T-helper 9 cell (primary cell): ENCODE data around the gene OR10AD1.
"Not testable (repeated sequence)": the region's sequence is repeated elsewhere in the genome, so short reads cannot be mapped to it uniquely, and the experiment has no call there.

Experiments
- DNase-seq: peaks from one replicate; pipeline ENCODE4 v3.0.0-alpha.2; 2020
- total RNA-seq, 2 donors: gene quantifications; one replicate each; lab custom pipeline; 2026; lab: John Stamatoyannopoulos, UW

The OR10AD1 gene, protein sequence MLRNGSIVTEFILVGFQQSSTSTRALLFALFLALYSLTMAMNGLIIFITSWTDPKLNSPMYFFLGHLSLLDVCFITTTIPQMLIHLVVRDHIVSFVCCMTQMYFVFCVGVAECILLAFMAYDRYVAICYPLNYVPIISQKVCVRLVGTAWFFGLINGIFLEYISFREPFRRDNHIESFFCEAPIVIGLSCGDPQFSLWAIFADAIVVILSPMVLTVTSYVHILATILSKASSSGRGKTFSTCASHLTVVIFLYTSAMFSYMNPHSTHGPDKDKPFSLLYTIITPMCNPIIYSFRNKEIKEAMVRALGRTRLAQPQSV
- 0 reads per million in 2 donors for total RNA-seq

DNA sequence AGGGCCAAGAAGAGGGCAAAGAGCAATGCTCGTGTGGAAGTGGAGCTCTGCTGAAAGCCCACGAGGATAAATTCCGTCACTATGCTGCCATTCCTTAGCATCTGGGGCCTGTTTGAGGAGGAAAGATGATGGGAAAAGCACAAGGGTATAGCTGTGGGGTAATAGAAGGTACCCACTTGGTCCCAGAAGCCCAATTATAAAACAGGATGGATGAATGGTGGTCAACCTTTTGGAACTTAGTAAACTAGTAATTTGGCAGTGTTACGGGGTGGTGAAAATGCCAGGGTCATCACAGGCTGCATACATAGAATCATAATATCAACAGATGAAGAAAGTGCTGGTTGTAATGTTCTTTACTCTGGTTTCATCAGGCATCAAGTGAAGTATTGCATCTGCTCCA is at the start of gene OR10AD1:
OR10AD1 (minus strand) TSS at position 101 of the 400 bp plus-strand sequence; CDS start at position 101, 0 bp downstream.
- no peak for DNase-seq

DNA sequence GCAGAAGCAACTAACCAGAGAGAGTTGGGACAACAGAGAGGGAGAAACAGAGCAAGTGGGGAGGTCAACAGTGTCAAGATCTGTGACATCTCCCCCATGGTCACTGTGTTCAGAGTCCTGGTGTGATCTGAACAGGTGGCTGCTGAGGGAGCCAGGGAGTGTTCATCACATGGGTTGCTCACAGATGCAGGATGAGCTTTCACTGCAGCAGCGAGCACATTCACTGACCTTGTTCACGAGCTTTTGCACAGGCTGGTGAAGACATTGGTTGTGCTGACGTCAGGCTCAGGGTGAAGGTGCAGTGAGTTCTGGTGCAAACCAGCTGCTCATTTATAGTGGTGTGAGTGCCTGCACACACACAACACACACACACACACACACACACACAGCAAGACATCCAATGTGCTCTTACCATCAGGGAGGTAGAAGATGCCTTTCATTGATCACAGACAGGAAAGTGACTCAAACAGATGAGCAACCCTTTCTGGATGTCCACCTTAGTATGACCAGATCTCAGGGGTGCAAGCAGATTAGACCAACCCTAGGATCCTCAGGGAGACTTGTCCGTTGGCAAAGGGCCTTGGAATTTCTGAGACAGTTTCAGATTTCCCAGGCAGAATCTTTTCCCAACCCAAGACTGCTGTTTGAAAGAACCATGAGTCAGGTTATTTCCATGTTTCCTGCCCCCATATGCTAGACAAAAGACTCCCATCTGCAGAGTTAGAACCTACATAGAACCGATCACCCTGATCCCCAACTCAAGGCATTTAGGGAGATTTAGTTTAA is 44.3 kb upstream of the OR10AD1 start:
- DNase-seq = no peak

DNA sequence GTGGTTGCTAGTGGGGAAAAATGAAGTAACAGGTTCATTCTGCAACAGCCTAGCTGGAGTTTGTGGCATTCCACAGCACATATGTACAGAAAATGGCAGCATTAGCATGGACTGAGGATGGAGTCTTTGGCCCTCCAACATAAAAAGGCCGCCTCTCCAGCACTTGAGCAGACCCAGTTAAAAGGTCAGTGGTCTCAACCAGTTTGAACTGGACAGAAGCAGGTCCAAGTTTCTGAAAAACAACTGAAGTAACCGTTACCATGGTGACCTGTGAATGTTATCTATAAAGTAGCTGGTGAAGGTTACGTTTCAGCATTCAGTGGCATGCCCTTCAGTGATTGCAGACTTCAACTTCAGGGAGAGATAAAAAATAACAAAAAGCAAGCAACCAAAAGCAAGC is 34.1 kb upstream of the OR10AD1 start:
- DNase-seq = no peak

DNA sequence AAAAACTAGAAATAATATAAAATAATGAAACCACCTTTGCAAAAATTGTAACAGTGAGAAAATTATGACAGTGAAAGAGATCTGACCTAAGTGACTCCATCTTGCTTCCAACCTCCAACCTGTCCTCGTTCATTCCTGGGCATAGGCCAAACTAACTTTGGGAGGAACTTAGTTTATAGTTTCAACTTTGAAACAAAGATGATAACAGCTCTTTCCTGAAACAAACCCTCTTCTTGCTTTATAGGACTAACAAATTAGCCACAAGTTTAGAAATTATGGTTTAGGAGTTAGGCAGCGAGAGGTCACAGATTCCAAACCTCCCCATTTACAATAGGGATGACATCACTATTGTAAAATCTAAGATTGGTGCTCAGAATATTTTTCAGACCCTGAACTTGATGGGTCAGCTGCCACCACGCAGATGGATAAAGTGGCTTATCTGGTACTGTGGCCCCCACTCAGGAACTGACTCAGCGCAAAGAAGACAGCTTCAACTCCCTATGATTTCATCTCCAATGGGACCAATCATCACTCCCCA is 32.8 kb upstream of the OR10AD1 start:
- no peak for DNase-seq

DNA sequence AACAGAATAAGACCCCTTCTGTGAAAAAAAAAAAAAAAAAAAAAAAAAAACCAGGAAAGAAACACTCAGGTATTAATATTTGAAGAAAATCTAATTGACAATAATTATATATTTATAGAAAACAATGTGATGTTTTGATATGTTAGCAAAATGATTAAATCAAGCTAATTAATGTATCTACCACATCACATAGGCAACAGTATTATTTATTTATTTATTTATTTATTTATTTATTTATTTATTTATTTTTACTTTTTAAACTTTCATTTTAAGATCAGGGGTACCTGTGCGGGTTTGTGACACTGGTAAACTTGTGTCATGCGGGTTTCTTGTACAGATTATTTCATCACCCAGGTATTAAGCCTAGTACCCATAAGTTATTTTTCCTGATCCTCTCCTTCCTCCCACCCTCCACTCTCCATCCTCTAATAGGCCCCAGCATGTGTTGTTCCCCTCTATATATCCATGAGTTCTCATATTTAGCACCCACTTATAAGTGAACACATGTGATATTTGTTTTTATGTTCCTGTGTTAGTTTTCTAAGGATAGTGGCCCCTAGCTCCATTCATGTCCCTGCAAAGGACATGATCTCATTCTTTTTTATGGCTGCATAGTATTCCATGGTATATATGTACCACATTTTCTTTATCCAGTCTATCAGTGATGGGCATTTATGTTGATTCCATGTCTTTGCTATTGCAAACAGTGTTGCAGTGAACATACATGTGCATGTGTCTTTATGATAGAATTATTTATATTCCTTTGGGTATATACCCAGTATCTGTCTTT is 28.3 kb upstream of the OR10AD1 start:
- DNase-seq = not testable (repeated sequence)

DNA sequence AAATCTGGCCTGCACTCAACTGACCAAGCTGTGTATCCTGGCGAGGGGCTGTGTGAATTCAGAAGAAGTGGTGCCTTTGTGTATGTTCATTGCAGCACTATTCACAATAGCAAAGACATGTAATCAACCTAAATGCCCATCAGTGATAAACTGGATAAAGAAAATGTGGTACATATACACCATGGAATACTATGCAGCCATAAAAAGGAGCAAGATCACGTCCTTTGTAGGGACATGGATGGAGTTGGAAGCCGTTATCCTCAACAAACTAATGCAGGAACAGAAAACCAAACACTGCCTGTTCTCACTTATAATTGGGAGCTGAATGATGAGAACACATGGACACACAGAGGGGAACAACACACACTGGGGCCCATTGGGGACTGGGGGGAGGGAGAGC is 21.4 kb upstream of the OR10AD1 start:
- DNase-seq = not testable (repeated sequence)

DNA sequence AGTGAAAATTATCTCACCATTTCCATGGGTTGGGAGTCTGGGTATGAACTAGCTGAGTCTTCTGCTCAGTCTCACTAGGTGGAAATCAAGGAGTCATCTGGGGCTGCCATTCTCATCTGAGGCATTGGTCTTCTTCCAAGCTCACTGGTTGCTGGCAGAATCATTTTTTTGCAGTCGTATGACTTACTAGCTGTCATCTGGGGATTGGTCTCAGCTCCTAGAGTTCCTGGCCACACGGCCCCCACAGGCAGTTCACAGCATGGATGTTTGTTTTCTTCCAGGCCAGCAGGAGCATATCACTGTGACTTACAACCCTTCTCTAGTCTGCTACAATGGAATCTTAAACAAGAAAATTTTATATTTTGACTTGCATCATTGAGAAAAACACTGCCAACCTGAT is 18.6 kb upstream of the OR10AD1 start:
- DNase-seq = no peak

DNA sequence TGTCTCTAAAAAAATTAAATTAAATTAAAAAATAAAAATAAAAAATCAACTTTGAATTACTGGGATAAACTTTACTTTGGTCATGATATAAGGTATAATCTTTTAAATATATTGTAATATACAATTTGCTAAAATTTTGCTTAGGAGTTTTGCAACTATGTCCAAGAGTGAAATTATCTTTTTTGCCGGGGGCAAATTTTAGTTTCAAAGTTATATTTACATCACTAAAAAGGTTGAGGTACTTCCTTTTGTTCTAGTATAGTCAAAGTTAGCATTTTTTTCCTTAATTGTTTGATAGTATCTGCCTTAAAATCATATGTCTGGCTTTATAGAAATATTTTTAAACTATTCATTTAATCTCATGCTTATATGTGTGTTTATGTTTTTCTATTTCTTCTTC is 17.6 kb upstream of the OR10AD1 start:
- DNase-seq = no peak

DNA sequence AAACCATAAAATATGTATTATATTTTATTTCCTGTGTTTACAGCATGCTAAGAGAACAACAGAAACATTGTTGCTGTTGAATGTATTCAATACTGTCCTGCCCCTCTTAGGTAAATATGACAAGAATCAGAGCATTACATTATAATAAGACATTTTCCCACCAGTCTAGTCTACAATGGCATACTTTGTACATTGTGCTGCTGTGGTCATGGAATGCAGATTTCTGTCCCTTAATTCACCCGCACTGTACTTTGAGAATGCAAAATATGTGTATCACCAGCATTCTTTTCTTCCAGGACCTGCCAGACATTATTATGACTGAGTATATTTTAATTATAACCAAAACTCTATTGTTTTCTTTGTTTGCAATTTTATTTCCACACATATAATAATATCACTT is 16.5 kb upstream of the OR10AD1 start:
- no peak for DNase-seq

DNA sequence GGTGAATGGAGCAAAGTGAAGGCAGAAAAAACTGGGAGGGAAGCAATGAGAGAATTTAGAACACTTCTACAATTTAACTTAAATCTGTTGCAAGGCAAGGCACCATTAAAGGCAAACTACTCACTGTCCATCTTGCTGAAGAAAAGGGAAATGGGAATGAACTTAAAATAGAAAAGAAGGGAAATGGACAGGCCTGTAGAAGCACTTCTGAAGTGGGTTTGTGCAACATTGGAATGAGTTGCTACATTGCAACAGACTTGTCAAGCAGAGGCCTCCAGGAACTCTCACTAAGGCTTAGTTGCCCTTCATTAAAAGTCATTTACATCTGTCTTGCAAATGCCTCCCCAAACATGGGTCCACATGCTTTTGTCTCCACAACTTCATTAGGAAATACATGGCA is 13.7 kb upstream of the OR10AD1 start:
- no peak for DNase-seq

DNA sequence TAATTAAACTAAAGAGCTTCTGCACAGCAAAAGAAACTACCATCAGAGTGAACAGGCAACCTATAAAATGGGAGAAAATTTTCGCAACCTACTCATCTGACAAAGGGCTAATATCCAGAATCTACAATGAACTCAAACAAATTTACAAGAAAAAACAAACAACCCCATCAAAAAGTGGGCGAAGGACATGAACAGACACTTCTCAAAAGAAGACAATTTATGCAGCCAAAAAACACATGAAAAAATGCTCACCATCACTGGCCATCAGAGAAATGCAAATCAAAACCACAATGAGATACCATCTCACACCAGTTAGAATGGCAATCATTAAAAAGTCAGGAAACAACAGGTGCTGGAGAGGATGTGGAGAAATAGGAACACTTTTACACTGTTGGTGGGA is 6.4 kb upstream of the OR10AD1 start:
- not testable (repeated sequence) for DNase-seq

DNA sequence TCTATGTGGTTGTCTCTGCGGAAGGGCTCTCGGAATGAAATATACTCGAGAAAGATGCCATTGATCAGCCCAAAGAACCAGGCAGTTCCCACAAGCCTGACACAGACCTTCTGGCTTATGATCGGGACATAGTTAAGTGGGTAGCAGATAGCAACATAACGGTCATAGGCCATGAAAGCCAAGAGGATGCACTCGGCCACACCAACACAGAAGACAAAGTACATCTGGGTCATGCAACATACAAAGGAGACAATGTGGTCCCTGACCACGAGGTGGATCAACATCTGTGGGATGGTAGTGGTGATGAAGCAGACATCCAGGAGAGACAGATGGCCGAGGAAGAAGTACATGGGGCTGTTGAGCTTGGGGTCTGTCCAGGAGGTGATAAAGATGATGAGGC is 326 bp downstream of the OR10AD1 start:
- DNase-seq = no peak

DNA sequence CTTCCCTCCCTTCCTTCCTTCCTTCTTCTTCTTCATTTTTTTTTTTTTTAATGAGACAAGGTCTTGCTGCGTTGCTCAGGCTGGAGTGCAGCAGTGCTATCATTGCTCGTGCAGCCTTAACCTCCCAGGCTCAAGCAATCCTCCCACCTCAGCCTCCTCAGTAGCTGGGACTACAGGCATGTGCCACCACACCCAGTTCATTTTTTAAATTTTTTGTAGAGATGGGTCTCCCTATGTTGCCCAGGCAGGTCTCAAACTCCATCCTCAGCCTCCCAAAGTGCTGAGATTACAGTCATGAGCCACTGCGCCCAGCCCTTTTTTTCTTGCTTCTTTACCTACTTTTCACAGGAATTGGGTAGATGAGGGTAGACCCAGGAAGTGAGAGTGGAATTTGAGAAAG is 1.6 kb downstream of the OR10AD1 start:
- DNase-seq = no peak

DNA sequence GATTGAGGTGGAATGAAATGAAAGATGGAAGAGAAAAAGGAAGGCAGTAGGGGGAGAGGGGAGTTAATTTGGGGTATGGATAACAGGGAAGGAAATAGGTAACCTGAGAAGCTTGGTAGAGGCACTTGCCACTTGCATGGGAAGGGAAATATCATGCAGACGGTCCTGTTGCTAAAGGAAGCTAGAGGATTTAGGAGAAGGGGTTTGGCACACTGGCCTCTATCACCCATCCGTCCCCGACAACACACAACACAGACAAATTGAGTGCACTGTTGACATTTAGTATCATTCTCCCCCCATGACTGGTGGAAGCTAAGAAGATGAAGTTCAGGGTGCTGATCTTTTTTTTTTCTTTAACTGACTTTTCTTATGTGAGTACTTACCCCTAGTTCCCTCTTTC is 2.0 kb downstream of the OR10AD1 start:
- DNase-seq = no peak

DNA sequence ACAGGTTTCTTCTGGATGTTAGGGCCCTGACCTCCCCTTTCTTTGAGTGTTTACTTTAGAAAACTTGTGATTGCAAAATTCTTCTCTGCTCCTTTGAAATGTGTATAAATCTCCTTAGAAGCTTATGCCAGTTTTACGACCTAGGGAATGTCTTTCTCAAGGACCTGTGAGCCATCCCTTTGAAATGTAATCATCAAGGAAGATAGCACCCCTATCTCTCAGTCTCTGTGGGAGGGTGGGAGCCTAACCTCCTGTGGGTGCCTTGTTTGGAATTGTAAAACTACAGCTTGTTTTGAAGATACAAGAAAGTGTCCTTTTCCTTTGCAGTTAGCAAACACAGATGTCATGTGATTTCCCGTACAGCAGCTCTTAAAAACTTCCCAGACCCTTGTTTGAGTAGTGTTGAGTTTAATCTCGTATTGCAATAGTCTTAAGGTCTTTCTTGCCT is 3.3 kb downstream of the OR10AD1 start:
- DNase-seq = no peak

DNA sequence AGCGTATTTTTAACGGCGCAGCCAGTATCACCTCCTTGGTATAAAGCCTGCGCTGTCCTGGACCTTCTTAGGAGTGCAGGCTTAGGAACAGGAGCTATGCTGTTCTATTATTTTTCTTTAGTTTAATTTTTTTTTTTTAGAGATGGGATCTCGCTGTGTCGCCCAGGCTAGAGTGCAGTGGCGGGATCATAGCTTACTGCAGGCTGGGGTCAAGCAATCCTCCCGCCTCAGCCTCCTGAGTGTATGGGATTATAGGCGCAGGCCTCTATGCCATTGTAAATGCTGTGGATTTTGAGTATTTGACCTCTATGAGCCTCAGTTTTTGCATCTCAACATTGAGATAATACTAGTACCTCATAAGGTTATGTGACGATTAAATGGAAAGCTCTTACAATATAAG is 4.1 kb downstream of the OR10AD1 start:
- DNase-seq = no peak

DNA sequence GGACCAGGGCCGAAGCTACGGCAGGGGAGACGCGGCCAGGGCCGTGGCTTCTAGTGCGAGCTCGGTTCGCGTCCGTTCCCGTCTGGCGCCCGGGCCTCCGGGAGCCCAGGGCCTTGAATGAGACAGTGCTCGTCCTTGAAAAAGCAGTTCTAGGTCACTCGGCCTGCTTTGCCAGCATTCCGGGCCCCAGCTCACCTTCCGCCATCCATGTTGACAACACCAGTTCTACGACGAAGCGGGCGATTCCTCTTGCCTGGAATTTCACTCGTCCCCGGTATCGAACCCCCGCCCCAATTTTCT is 4.5 kb downstream of the OR10AD1 start:
- no peak for DNase-seq

DNA sequence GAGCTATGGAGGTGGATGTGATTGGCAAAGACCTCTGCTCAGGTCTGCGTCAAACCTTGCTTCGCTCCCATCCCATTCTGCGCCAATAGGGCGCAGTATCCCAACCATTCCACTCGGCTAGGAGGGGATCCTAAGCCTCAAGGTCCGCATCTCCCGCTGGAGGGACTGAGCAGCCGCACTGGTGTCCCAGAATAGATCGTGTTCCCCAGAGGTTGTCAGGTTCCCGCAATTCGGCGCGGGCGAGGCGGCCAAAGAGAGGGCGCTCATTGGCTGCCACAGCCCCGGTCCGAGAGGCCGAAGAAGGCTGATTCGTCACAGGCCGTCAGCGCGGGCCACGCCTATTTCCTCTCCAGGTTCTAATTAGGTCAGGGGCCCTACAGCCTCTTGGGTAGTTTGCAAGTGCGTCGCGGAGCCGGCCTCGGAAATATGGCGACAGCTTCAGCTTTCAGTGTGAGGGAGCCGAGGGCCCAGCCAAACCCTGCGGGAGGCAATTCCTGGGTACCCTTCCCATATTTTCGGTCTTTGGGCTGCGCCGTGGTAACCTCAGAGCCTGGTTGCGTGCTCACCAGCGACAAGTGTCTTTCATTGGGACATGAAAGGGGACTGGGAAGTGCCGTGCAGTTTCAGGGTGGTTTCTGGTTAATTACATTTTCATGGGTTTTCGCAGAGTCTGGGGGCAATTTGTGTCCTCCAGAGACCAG is 5.0 kb downstream of the OR10AD1 start:
- DNase-seq = peak; percentile 78

DNA sequence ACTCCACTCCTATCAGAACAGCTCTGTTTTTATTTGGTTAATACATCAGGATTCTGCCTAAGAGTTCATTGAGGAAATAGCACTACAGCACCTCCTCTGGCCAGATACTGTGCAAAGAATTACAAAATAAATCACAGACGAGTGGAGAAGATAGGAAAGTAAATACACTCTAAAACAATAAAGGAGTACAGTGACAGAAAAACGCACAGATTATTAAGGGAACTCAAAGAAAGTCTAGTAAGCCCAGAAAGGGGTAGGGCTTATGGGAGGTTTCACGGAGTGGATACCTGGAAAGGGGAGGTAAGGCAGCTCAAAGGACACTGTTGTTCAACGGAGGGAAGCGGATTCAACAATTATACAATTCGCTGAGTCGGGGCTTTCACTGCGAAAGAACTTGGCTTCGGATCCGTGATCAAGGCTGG is 5.5 kb downstream of the OR10AD1 start:
- DNase-seq = no peak

DNA sequence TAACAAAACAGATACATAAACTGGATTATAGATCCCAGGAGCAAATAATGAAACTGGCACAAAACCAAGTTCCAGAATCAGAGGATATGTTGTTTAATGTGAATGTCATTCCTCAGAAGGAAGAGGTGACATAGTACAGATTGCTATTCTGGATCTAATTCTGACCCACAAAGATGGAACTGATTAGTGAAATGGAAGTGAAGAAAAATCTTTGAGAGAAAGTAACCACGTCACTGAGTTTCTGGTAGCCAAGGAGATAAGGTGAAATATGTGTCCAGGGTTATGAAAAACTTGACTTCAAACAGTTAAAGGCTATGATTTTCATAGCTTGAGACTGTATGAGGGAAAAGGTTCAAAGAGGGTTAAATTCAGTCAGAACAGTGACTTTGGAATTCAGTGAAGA is 8.3 kb downstream of the OR10AD1 start:
- DNase-seq = no peak

DNA sequence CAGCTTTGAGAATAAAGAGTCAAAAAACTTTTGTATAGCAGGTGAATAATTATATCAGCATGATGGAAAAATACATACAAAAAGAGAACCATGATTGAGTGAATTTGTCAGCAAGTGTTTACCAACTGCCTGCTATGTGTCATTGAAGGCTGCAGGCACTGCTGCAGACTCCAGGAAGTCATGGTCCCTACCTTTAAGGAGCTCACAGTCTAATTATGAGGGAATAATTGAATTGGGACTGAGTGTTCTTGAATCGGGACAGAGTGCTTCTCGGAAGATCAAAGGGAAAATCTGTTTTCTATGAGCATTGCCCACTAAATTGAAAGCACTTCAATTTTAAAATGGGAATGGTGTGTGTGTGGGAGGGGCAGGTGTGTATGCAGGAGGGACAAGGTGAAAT is 9.5 kb downstream of the OR10AD1 start:
- no peak for DNase-seq

DNA sequence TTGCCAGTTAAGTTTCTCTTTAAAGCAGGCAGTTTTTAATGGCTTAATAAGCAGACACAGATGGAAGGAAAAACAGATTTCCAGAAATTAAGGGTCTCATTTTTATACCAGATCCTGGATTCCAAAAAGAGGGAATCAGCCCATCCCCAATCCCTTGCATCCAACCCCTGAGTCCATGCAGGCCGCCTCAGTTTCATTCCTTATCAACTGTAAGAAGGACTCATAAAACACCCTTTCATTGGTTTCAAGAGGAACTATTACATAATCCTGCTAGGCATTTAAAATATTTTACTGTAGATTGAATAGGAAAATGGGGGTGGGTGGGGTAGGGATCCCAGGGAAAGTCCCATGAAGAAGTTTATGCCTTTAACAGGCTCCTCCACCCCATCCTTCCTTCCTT is 10.2 kb downstream of the OR10AD1 start:
- DNase-seq = no peak

DNA sequence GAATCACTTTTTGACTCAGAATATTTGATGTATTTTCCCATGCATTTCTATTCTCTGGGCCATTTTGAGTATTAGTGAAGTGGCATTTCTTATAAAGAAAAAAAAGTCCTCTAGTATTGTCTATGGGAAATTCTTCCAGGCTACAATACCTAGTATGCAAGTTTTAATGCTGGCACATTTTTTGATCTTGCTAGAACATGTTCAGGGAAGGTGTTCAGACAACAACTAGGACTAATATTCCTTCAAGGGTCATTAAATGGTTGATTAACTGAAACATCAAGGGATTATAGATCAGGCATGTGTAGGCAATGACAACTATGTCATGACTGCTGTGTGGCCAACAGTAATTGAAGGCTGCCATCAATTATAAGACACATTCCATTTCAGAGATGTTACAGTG is 12.0 kb downstream of the OR10AD1 start:
- DNase-seq = no peak
